Prostate gland (tissue), 2 donors: Measurements from ENCODE around the gene NSL1. TPM values are rescaled to one million over a fixed set of nuclear protein-coding genes. Genes with fewer than 3 reads are reported as not detected.

Experiments
- DNase-seq: peaks from one replicate; pipeline ENCODE4 v3.0.0-alpha.2; 2019; ENCODE audit warnings: low spot score
- H3K27ac ChIP-seq, 2 donors: fragments of 200-600 bp; sonication (generic); 2 replicates each; pipeline ENCODE4 v1.5.1; 2017 to 2019
- H3K27me3 ChIP-seq: fragments of 200-600 bp; sonication (generic); replicated peaks from 2 replicates; pipeline ENCODE4 v1.5.1; 2019; ENCODE audit not compliant: insufficient read depth
- H3K36me3 ChIP-seq, 2 donors: fragments of 200-600 bp; sonication (generic); 1 replicate in 1 of 2; 2 replicates in 1 of 2; pipeline versions ENCODE4 v1.5.1 to v1.8.1; 2017 to 2019
- H3K4me1 ChIP-seq: fragments of 200-600 bp; sonication (generic); replicated peaks from 2 replicates; pipeline ENCODE4 v1.5.1; 2019
- H3K4me3 ChIP-seq, 2 donors: fragments of 200-600 bp; sonication (generic); 2 replicates each; pipeline ENCODE4 v1.5.1; 2017 to 2019
- H3K9me3 ChIP-seq: fragments of 200-600 bp; sonication (generic); 2 replicates; pipeline ENCODE4 v1.5.1; 2017
- CTCF ChIP-seq, 4 experiments: fragments of 200-600 bp in 2 of 4; fragments of 450-650 bp in 2 of 4; sonication (generic) in 2 of 4; IDR thresholded peaks; 1 replicate in 3 of 4; 2 replicates in 1 of 4; pipeline ENCODE4 v1.5.1; 2016 to 2019; ENCODE audit warnings: antibody characterized with exemption in 4 of 4, mild to moderate bottlenecking in 2 of 4, moderate library complexity in 2 of 4
- POLR2A ChIP-seq: fragments of 450-650 bp; IDR thresholded peaks from one replicate; pipeline ENCODE4 v1.6.1; 2016; ENCODE audit warnings: antibody characterized with exemption, mild to moderate bottlenecking
- POLR2AphosphoS5 ChIP-seq: sonication (generic); formaldehyde crosslinking; IDR thresholded peaks from one replicate; pipeline ENCODE4 v1.6.1; 2017; ENCODE audit warnings: antibody characterized with exemption
- WGBS: methylation state at CpG from one replicate; pipeline ENCODE4 v1.1.5; 2018; 5-methylcytosine and 5-hydroxymethylcytosine counted together
- intact Hi-C: fragments of 100-400 bp; cut with DNase I; formaldehyde crosslinking; loops from one replicate; pipeline ENCODE4 v1.14.2; 2022
- total RNA-seq, 2 donors: library from RNA; depleted of rRNA; stranded (reverse); fragments of >200 nt; gene quantifications; one replicate each; pipeline ENCODE4 v1.1.0, GENCODE V29; 2016

The NSL1 gene
- total RNA-seq, 2 donors from 2014 or later = 31.6 to 42.6 TPM

- no peaks in the 10 kb centered on the region for H3K27me3 ChIP-seq
- 88% methylated on average over 11 of the region's 11 CpGs for WGBS
- no peaks in the 10 kb centered on the region for H3K9me3 ChIP-seq
- H3K36me3 ChIP-seq = no peaks in the 10 kb centered on the region
- TF ChIP-seq POLR2A (no peak), POLR2AphosphoS5 (no peak), CTCF (IDR thresholded peaks at IDR 0.05) (no peak)
- H3K4me3 ChIP-seq = no peak overlapping the region
- DNase-seq = no peak
- H3K4me1 ChIP-seq = no peaks in the 10 kb centered on the region
- H3K27ac ChIP-seq = no peak overlapping the region
- intact Hi-C loops = no loop called here
Observed at GRCh38 chr1:212686591-212686990, 105.0 kb downstream of the NSL1 start.

- Histone ChIP-seq H3K27me3 (no peaks in the 10 kb centered on the region), H3K9me3 (no peaks in the 10 kb centered on the region), H3K27ac (no peak overlapping the region), H3K4me3 (no peak overlapping the region), H3K36me3 (no peaks in the 10 kb centered on the region), H3K4me1 (no peaks in the 10 kb centered on the region)
- 75% methylated on average over 3 of the region's 3 CpGs for whole genome bisulfite sequencing
- no peak for DNase-seq
- no peak for TF ChIP-seq POLR2A
- TF ChIP-seq CTCF (IDR thresholded peaks at IDR 0.05) = no peak
- TF ChIP-seq POLR2AphosphoS5 = no peak
- intact Hi-C loops = no loop called here
Observed at GRCh38 chr1:212686069-212686468, 105.5 kb downstream of the NSL1 start.

- no peak for DNase-seq
- H3K9me3 ChIP-seq = no peaks in the 10 kb centered on the region
Observed at GRCh38 chr1:212685429-212685828, 106.1 kb downstream of the NSL1 start.

GRCh38 chr1:212684521-212685090 is 107.0 kb downstream of the NSL1 start:
- H3K4me3 ChIP-seq = no peak overlapping the region
- TF ChIP-seq CTCF (IDR thresholded peaks at IDR 0.05) (no peak), POLR2AphosphoS5 (no peak), POLR2A (no peak)
- DNase-seq = no peak
- 95% methylated on average over 11 of the region's 11 CpGs for WGBS
- intact Hi-C loops = no loop called here
- no peak overlapping the region for H3K27ac ChIP-seq
- no peaks in the 10 kb centered on the region for H3K36me3 ChIP-seq
- peaks cover 2% of the 10 kb centered on the region for H3K4me1 ChIP-seq
- no peaks in the 10 kb centered on the region for H3K9me3 ChIP-seq
- no peaks in the 10 kb centered on the region for H3K27me3 ChIP-seq

More at GRCh38 chr1:212685429-212685828, 106.1 kb downstream of the NSL1 start:
- Histone ChIP-seq H3K4me1 (peaks cover 2% of the 10 kb centered on the region), H3K27me3 (no peaks in the 10 kb centered on the region), H3K4me3 (no peak overlapping the region), H3K27ac (no peak overlapping the region), H3K36me3 (no peaks in the 10 kb centered on the region)
- TF ChIP-seq POLR2A (no peak), POLR2AphosphoS5 (no peak), CTCF (IDR thresholded peaks at IDR 0.05) (no peak)
- 43% methylated on average over 2 of the region's 2 CpGs for WGBS
- intact Hi-C loops = no loop called here

- H3K36me3 ChIP-seq = no peaks in the 10 kb centered on the region
- no peak for DNase-seq
- H3K4me3 ChIP-seq = no peak overlapping the region
- no peak overlapping the region for H3K27ac ChIP-seq
- H3K9me3 ChIP-seq = no peaks in the 10 kb centered on the region
- H3K4me1 ChIP-seq = peaks cover 2% of the 10 kb centered on the region
- TF ChIP-seq CTCF (IDR thresholded peaks at IDR 0.05) (no peak), POLR2AphosphoS5 (no peak), POLR2A (no peak)
- H3K27me3 ChIP-seq = no peaks in the 10 kb centered on the region
- WGBS = 92% methylated on average over 6 of the region's 6 CpGs
- intact Hi-C loops = no loop called here
Observed at GRCh38 chr1:212684076-212684475, 107.5 kb downstream of the NSL1 start.
